Measurements from ENCODE around the gene ASB15.

DNA sequence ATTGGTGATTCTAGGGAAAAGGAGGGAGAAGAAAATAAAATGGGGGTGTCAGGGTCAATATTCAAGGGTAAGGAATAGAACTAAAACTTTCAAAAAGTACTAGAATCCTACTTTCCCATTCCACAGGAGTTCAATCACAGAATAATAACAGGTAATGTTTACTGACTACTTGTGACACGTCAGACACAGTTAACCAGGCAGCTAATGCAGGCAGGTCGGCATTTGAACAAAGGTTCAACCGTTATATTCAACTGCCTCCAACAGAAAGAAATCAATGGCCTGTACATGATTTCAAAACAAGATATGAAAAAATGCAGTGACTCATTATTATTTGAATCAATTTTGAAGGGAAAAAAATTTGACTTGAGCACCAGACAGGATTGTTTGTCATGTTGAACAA is 3.1 kb downstream of the ASB15 start:
- TF ChIP-seq, protein P1, sequence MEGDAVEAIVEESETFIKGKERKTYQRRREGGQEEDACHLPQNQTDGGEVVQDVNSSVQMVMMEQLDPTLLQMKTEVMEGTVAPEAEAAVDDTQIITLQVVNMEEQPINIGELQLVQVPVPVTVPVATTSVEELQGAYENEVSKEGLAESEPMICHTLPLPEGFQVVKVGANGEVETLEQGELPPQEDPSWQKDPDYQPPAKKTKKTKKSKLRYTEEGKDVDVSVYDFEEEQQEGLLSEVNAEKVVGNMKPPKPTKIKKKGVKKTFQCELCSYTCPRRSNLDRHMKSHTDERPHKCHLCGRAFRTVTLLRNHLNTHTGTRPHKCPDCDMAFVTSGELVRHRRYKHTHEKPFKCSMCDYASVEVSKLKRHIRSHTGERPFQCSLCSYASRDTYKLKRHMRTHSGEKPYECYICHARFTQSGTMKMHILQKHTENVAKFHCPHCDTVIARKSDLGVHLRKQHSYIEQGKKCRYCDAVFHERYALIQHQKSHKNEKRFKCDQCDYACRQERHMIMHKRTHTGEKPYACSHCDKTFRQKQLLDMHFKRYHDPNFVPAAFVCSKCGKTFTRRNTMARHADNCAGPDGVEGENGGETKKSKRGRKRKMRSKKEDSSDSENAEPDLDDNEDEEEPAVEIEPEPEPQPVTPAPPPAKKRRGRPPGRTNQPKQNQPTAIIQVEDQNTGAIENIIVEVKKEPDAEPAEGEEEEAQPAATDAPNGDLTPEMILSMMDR (conservative IDR thresholded peaks at IDR 0.05; ENCODE audit: low read depth, low read length) = no peak
- TF ChIP-seq EZH2 (IDR thresholded peaks at IDR 0.05; ENCODE audit: low read length, unreplicated experiment) = no peak

Data from PC-3 (cell line).